Measurements from ENCODE around the gene PAFAH1B2. TPM values are rescaled to one million over a fixed set of nuclear protein-coding genes. Genes with fewer than 3 reads are reported as not detected.
"Not testable (repeated sequence)": the region's sequence is repeated elsewhere in the genome, so short reads cannot be mapped to it uniquely, and the experiment has no call there.

The PAFAH1B2 gene
- total RNA-seq, 1 donor from 2014 or later, result 90.5 TPM

DNA sequence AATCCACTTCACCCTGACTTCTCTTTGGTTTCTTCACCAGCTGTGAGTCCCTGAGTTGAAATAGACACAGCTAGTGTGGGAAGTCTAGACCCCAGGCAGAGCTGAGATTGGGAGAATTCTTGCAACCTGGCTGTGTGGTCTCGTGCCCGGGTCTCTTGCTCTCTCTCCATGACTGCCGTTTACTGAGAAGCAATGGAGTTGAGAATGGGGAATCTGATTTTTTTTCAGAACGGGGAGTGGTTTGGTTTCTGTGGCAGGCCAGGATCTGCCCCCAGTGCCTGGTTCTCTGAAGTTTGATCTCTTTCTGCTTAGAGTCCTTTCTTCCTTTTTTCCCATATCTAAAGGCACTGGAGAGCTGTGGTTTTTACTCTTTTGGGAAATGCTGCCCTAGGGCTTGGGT is 35.9 kb downstream of the PAFAH1B2 start:
- no peak for DNase-seq (ENCODE audit: low spot score)
- TF ChIP-seq, protein P1, sequence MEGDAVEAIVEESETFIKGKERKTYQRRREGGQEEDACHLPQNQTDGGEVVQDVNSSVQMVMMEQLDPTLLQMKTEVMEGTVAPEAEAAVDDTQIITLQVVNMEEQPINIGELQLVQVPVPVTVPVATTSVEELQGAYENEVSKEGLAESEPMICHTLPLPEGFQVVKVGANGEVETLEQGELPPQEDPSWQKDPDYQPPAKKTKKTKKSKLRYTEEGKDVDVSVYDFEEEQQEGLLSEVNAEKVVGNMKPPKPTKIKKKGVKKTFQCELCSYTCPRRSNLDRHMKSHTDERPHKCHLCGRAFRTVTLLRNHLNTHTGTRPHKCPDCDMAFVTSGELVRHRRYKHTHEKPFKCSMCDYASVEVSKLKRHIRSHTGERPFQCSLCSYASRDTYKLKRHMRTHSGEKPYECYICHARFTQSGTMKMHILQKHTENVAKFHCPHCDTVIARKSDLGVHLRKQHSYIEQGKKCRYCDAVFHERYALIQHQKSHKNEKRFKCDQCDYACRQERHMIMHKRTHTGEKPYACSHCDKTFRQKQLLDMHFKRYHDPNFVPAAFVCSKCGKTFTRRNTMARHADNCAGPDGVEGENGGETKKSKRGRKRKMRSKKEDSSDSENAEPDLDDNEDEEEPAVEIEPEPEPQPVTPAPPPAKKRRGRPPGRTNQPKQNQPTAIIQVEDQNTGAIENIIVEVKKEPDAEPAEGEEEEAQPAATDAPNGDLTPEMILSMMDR (IDR thresholded peaks at IDR 0.05), result no peak
- no peaks in the 10 kb centered on the region for H3K9me3 Mint-ChIP-seq (ENCODE audit: low read depth)
- no peaks in the 10 kb centered on the region for H3K27me3 Mint-ChIP-seq (ENCODE audit: low read depth)
- H3K36me3 Mint-ChIP-seq (ENCODE audit: low read depth), result peaks cover 5% of the 10 kb centered on the region
- peak overlapping the region; percentile 91 for H3K4me3 Mint-ChIP-seq (ENCODE audit: unreplicated experiment)
- peaks cover 29% of the 10 kb centered on the region for H3K4me1 Mint-ChIP-seq (ENCODE audit: low read depth)
- peak overlapping the region; percentile 88 for H3K27ac Mint-ChIP-seq (ENCODE audit: unreplicated experiment)

DNA sequence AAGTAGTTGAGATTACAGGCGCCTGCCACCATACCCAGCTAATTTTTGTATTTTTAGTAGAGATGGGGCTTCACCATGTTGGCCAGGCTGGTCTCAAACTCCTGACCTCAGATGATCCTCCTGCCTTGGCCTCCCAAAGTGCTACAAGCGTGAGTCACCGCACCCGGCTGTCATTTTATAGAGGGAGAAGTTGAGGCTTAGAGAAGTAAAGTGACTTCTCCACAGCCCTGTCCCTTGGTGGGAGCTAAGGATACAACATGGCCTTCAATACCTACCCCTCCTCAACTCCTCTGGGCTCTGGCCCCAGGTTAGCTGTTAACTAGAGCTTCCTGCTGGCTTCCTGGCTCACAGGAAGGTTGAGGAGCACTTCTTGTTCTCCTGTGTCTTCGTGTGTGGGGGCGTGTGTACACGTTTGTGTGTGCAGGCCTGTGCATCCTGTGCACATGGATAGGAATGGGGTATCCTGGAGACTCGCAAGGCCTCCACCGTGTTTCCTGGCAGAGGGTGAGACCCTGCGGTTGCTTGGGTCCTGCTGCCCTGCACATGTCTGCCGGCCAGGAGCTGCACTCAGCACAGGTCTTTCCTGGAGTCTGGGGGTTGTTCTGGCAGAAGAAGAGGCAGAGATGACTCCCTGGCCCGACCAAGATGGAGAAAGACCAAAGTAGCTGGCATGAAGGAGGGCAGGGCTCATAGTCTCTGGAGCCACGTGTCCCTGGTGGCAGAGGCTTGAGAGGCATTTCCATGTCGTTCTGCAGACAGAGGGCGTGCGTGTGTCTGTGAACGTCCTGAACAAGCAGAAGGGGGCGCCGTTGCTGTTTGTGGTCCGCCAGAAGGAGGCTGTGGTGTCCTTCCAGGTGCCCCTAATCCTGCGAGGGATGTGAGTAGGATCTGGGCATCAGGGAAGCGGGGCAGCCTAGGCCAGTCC is 36.8 kb downstream of the PAFAH1B2 start:
- Mint-ChIP-seq H3K27me3 (ENCODE audit: low read depth) (no peaks in the 10 kb centered on the region), H3K4me1 (ENCODE audit: low read depth) (peaks cover 29% of the 10 kb centered on the region), H3K36me3 (ENCODE audit: low read depth) (peaks cover 5% of the 10 kb centered on the region), H3K4me3 (ENCODE audit: unreplicated experiment) (peak overlapping the region; percentile 91), H3K9me3 (ENCODE audit: low read depth) (no peaks in the 10 kb centered on the region), H3K27ac (ENCODE audit: unreplicated experiment) (peak overlapping the region; percentile 88)
- peak; percentile 88 for DNase-seq (ENCODE audit: low spot score)
- TF ChIP-seq, protein P1 (IDR thresholded peaks at IDR 0.05), result peak; percentile 77

DNA sequence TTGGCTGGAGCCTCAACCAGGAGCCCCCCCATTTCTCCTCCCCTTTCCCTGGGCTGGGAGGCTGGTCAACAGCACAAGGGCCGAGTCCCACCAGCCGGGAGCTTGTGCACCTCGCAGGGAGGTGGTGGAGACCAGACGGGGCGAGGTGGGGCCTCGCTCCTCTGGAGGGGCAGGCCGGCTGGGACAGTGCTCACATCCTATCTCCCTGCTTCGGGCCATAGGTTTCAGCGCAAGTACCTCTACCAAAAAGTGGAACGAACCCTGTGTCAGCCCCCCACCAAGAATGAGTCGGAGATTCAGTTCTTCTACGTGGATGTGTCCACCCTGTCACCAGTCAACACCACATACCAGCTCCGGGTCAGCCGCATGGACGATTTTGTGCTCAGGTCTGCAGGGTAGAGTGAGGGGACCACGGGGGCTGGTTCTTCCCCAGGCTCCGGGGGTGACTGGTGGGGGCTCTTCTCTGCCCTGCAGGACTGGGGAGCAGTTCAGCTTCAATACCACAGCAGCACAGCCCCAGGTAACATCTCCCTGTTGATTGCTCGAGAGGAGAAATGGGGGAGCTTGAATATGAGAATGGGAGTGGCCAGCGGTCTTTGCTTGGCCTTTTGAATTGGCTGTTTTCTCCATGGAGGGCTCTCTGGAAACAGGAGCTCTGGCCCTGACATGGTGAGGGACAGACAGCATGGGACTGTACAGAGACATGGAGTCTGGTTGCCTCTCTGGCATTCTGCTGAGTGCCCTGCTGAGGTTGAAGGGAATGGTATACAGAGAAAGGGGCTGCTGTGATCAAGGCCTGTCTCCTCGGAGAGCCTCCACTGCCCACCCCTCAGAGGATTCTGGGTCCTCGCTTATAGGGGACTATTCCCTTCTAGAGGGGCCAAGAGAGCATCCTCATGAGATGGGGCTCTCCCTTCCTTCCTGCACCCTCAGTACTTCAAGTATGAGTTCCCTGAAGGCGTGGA is 37.8 kb downstream of the PAFAH1B2 start:
- H3K4me1 Mint-ChIP-seq (ENCODE audit: low read depth), result peaks cover 29% of the 10 kb centered on the region
- H3K36me3 Mint-ChIP-seq (ENCODE audit: low read depth), result peaks cover 6% of the 10 kb centered on the region
- TF ChIP-seq, protein P1 (IDR thresholded peaks at IDR 0.05), result peak; percentile 3
- no peak overlapping the region for H3K4me3 Mint-ChIP-seq (ENCODE audit: unreplicated experiment)
- no peaks in the 10 kb centered on the region for H3K27me3 Mint-ChIP-seq (ENCODE audit: low read depth)
- H3K27ac Mint-ChIP-seq (ENCODE audit: unreplicated experiment), result no peak overlapping the region
- peak; percentile 59 for DNase-seq (ENCODE audit: low spot score)
- no peaks in the 10 kb centered on the region for H3K9me3 Mint-ChIP-seq (ENCODE audit: low read depth)

DNA sequence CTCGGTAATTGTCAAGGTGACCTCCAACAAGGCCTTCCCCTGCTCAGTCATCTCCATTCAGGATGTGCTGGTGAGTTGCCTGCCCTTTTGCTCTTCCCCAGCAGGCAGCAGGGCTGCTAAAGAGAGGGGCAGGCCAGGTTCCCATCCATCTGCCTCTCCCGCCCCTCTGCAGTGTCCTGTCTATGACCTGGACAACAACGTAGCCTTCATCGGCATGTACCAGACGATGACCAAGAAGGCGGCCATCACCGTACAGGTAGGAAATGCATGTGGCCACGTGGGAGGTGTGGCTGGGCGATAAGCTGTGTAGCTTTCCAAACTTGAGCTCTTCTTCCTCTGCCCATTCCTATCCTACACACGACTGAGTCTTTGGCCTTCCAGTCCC is 38.5 kb downstream of the PAFAH1B2 start:
- Mint-ChIP-seq H3K27ac (ENCODE audit: unreplicated experiment) (no peak overlapping the region), H3K9me3 (ENCODE audit: low read depth) (no peaks in the 10 kb centered on the region), H3K27me3 (ENCODE audit: low read depth) (no peaks in the 10 kb centered on the region), H3K36me3 (ENCODE audit: low read depth) (peaks cover 10% of the 10 kb centered on the region), H3K4me3 (ENCODE audit: unreplicated experiment) (no peak overlapping the region), H3K4me1 (ENCODE audit: low read depth) (peaks cover 29% of the 10 kb centered on the region)
- TF ChIP-seq, protein P1 (IDR thresholded peaks at IDR 0.05), result no peak
- DNase-seq (ENCODE audit: low spot score), result peak; percentile 88

DNA sequence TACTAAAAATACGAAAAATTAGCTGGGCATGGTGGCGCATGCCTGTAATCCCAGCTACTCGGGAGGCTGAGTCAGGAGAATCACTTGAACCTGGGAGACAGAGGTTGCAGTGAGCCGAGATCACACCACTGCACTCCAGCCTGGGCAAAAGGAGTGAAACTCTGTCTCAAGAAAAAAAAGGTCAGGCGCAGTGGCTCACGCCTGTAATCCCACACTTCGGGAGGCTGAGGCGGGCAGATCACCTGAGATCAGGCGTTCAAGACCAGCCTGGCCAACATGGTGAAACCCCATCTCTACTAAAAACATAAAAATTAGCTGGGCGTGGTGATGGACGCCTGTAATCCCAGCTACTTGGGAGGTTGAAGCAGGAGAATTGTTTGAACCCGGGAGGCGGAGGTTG is 39.1 kb downstream of the PAFAH1B2 start:
- Mint-ChIP-seq H3K4me1 (ENCODE audit: low read depth) (peaks cover 22% of the 10 kb centered on the region), H3K36me3 (ENCODE audit: low read depth) (peaks cover 10% of the 10 kb centered on the region)
- H3K27ac Mint-ChIP-seq (ENCODE audit: unreplicated experiment); H3K4me3 Mint-ChIP-seq (ENCODE audit: unreplicated experiment); H3K27me3 Mint-ChIP-seq (ENCODE audit: low read depth); H3K9me3 Mint-ChIP-seq (ENCODE audit: low read depth): not testable (repeated sequence)
- DNase-seq (ENCODE audit: low spot score), result peak; percentile 32

Data from chondrocyte (in vitro differentiated cells).